K562 (cell line): ENCODE measurements around the gene SLC22A12. TPM values are rescaled to one million over a fixed set of nuclear protein-coding genes. Genes with fewer than 3 reads are reported as not detected.

Source experiments
- C11orf30 ChIP-seq: fragments of 450-650 bp; IDR thresholded peaks from 2 replicates; pipeline ENCODE4 v1.6.1; 2016; ENCODE audit warnings: low read depth, mild to moderate bottlenecking
- EHMT2 ChIP-seq: fragments of 450-650 bp; IDR thresholded peaks from 2 replicates; pipeline ENCODE4 v1.6.1; 2018; ENCODE audit warnings: antibody characterized with exemption
- FOXM1 ChIP-seq, 2 experiments: fragments of 450-650 bp in 1 of 2; sonication (generic) in 1 of 2; formaldehyde crosslinking in 1 of 2; IDR thresholded peaks; 2 replicates each; pipeline versions ENCODE4 v1.6.1 to v1.9.0; 2017 to 2022; ENCODE audit warnings: low read depth in 2 of 2, mild to moderate bottlenecking in 2 of 2, missing genetic modification reagents in 1 of 2, moderate library complexity in 1 of 2
- HOXB6 ChIP-seq: fragments of 250-450 bp; sonication (Bioruptor Pico); IDR thresholded peaks from 2 replicates; pipeline ENCODE4 v1.5.1; 2022; ENCODE audit warnings: mild to moderate bottlenecking, borderline replicate concordance
- KAT2B ChIP-seq: IDR thresholded peaks from one replicate; pipeline ENCODE4 v1.6.1; 2012; ENCODE audit warnings: low read depth, mild to moderate bottlenecking, control low read depth, inconsistent platforms, low read length, moderate library complexity
- MED1 ChIP-seq: sonication (generic); formaldehyde crosslinking; IDR thresholded peaks from 2 replicates; pipeline ENCODE4 v1.8.1; 2023; ENCODE audit warnings: missing genetic modification reagents, borderline replicate concordance
- MXI1 ChIP-seq: IDR thresholded peaks from 2 replicates; pipeline ENCODE4 v1.6.1; 2011; ENCODE audit warnings: low read depth, mild to moderate bottlenecking, improper control_type of control experiment, low read length
- NFE2 ChIP-seq: IDR thresholded peaks from 2 replicates; pipeline ENCODE4 v1.6.1; 2014; ENCODE audit warnings: antibody characterized with exemption, low read depth
- SUPT5H ChIP-seq: fragments of 450-650 bp; IDR thresholded peaks from 2 replicates; pipeline ENCODE4 v1.6.1; 2016
- TCF3 ChIP-seq: sonication (generic); formaldehyde crosslinking; IDR thresholded peaks from 2 replicates; pipeline ENCODE4 v1.4.0; 2020; ENCODE audit warnings: mild to moderate bottlenecking, missing genetic modification reagents
- TRIM24 ChIP-seq, 2 experiments: fragments of 450-650 bp; IDR thresholded peaks; 2 replicates each; pipeline ENCODE4 v1.6.1; 2016
- TRIM28 ChIP-seq: fragments of 450-650 bp; IDR thresholded peaks from 2 replicates; pipeline ENCODE4 v1.6.1; 2017
- ZNF324 ChIP-seq: fragments of 250-450 bp; sonication (Bioruptor Pico); IDR thresholded peaks from 2 replicates; pipeline ENCODE4 v1.4.0; 2020; ENCODE audit warnings: mild to moderate bottlenecking
- ZNF384 ChIP-seq: IDR thresholded peaks from 2 replicates; pipeline ENCODE4 v1.6.1; 2012; ENCODE audit warnings: low read depth, low read length, improper control_type of control experiment
- ZNF436 ChIP-seq: fragments of 250-450, 450-650 bp; sonication (Bioruptor Pico); formaldehyde crosslinking; IDR thresholded peaks from 2 replicates; pipeline ENCODE4 v1.7.0; 2020; ENCODE audit warnings: mild to moderate bottlenecking
- polyA plus RNA-seq, 8 experiments: library from polyadenylated mRNA; depleted of rRNA in 4 of 8; stranded (reverse) in 5 of 8; unstranded in 3 of 8; fragments of >200 nt; fragmentation: Nextera tagmentation in 2 of 8; fragmentation: Illumina TruSeq in 1 of 8; extraction: Ambion mirVana in 2 of 8; extraction: Trizol in 1 of 8; gene quantifications; 2 replicates each; pipeline versions ENCODE4 v1.2.1 to v1.2.3, GENCODE V29; 2011 to 2014; ENCODE audit warnings: inconsistent platforms in 1 of 8, missing spikeins in 1 of 8
- total RNA-seq, 7 experiments: library from RNA; depleted of rRNA in 6 of 7; stranded (reverse); fragments of >200 nt in 6 of 7; fragmentation: Illumina TruSeq in 2 of 7; extraction: Trizol in 2 of 7; gene quantifications; 2 replicates each; pipeline versions ENCODE4 v1.2.1 to v1.2.3, GENCODE V29; 2011 to 2021; ENCODE audit warnings: low replicate concordance in 1 of 7
- TF ChIP-seq, protein P1 (sequence below): fragments of 450-650 bp; IDR thresholded peaks from 2 replicates; pipeline ENCODE4 v1.6.1; 2016; ENCODE audit warnings: mild to moderate bottlenecking, moderate library complexity
- TF ChIP-seq, protein P2 (sequence below): fragments of 450-650 bp; formaldehyde crosslinking; IDR thresholded peaks from 2 replicates; pipeline ENCODE4 v1.4.0; 2020; ENCODE audit warnings: mild to moderate bottlenecking

SLC22A12 gene
- total and polyA plus RNA-seq, 9 of the 15 experiments (the other 6 are each of a cell fraction or from before 2014, with no cell fraction given) = not detected

DNA sequence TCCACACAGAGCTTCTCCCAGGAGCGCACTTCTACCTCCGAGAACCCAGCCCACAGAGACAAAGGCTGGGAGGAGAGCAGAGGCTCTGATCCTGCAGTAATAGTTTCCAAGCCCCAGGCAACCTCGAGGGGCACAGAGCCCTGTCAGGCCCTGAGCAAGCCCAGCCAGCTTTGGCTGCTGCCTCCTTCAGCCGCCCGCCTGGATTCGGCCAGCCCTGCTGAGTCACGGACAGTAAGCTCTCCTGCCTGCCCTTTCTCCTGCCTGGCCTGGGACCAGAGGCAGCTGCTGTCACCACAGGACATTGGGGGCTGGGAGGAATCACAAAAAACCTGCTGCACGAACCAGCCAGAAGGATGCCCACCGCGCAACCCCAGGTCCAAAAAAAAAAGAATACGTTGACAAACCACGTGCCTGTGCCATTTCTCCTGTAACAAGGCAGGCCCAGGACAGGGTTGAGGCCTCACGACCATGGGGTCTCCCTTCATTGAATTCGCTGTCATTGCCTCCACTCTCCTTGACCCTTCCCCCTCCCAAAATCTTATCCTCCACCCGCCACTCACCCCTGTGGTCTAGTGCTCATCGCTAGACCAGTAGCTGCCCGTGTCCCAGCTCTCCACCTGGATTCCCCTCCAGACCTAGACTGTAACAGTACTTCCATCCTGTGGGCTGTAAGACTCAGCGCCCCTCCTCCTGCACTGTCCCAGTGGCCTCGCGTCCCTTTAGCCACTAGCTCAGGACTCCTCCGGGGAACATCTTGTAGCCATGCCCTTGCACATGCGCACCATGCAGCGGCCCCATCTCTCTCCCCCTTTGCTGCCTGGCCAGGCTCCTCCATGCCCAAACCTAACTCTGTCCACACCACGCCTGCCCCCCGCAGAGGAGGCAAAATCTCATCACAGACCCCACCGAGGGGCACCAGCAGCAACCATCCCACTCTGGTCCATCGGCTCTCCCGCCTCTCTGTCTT lies 7.4 kb upstream of the SLC22A12 start (continued):
- TF ChIP-seq MXI1 = no peak
- TF ChIP-seq ZNF436 (CRISPR knock-in tag) = peak; percentile 80
- TF ChIP-seq KAT2B = no peak
- no peak for TF ChIP-seq ZNF324 (CRISPR knock-in tag)
- peak; percentile 76 for TF ChIP-seq C11orf30
- TF ChIP-seq SUPT5H = no peak
- TF ChIP-seq TCF3 (CRISPR knock-in tag) = no peak
- TF ChIP-seq MED1 = no peak
- peak; percentile 83 for TF ChIP-seq NFE2
- TF ChIP-seq HOXB6 (CRISPR knock-in tag) = no peak
- TF ChIP-seq TRIM28 = no peak
- TF ChIP-seq, protein P1, sequence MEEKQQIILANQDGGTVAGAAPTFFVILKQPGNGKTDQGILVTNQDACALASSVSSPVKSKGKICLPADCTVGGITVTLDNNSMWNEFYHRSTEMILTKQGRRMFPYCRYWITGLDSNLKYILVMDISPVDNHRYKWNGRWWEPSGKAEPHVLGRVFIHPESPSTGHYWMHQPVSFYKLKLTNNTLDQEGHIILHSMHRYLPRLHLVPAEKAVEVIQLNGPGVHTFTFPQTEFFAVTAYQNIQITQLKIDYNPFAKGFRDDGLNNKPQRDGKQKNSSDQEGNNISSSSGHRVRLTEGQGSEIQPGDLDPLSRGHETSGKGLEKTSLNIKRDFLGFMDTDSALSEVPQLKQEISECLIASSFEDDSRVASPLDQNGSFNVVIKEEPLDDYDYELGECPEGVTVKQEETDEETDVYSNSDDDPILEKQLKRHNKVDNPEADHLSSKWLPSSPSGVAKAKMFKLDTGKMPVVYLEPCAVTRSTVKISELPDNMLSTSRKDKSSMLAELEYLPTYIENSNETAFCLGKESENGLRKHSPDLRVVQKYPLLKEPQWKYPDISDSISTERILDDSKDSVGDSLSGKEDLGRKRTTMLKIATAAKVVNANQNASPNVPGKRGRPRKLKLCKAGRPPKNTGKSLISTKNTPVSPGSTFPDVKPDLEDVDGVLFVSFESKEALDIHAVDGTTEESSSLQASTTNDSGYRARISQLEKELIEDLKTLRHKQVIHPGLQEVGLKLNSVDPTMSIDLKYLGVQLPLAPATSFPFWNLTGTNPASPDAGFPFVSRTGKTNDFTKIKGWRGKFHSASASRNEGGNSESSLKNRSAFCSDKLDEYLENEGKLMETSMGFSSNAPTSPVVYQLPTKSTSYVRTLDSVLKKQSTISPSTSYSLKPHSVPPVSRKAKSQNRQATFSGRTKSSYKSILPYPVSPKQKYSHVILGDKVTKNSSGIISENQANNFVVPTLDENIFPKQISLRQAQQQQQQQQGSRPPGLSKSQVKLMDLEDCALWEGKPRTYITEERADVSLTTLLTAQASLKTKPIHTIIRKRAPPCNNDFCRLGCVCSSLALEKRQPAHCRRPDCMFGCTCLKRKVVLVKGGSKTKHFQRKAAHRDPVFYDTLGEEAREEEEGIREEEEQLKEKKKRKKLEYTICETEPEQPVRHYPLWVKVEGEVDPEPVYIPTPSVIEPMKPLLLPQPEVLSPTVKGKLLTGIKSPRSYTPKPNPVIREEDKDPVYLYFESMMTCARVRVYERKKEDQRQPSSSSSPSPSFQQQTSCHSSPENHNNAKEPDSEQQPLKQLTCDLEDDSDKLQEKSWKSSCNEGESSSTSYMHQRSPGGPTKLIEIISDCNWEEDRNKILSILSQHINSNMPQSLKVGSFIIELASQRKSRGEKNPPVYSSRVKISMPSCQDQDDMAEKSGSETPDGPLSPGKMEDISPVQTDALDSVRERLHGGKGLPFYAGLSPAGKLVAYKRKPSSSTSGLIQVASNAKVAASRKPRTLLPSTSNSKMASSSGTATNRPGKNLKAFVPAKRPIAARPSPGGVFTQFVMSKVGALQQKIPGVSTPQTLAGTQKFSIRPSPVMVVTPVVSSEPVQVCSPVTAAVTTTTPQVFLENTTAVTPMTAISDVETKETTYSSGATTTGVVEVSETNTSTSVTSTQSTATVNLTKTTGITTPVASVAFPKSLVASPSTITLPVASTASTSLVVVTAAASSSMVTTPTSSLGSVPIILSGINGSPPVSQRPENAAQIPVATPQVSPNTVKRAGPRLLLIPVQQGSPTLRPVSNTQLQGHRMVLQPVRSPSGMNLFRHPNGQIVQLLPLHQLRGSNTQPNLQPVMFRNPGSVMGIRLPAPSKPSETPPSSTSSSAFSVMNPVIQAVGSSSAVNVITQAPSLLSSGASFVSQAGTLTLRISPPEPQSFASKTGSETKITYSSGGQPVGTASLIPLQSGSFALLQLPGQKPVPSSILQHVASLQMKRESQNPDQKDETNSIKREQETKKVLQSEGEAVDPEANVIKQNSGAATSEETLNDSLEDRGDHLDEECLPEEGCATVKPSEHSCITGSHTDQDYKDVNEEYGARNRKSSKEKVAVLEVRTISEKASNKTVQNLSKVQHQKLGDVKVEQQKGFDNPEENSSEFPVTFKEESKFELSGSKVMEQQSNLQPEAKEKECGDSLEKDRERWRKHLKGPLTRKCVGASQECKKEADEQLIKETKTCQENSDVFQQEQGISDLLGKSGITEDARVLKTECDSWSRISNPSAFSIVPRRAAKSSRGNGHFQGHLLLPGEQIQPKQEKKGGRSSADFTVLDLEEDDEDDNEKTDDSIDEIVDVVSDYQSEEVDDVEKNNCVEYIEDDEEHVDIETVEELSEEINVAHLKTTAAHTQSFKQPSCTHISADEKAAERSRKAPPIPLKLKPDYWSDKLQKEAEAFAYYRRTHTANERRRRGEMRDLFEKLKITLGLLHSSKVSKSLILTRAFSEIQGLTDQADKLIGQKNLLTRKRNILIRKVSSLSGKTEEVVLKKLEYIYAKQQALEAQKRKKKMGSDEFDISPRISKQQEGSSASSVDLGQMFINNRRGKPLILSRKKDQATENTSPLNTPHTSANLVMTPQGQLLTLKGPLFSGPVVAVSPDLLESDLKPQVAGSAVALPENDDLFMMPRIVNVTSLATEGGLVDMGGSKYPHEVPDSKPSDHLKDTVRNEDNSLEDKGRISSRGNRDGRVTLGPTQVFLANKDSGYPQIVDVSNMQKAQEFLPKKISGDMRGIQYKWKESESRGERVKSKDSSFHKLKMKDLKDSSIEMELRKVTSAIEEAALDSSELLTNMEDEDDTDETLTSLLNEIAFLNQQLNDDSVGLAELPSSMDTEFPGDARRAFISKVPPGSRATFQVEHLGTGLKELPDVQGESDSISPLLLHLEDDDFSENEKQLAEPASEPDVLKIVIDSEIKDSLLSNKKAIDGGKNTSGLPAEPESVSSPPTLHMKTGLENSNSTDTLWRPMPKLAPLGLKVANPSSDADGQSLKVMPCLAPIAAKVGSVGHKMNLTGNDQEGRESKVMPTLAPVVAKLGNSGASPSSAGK = no peak
- no peak for TF ChIP-seq FOXM1 (IDR thresholded peaks at IDR 0.05; ENCODE audit: low read depth)
- TF ChIP-seq FOXM1 (CRISPR knock-in tag; IDR thresholded peaks at IDR 0.05; ENCODE audit: low read depth) = no peak
- TF ChIP-seq EHMT2 = no peak
- TF ChIP-seq, protein P2, sequence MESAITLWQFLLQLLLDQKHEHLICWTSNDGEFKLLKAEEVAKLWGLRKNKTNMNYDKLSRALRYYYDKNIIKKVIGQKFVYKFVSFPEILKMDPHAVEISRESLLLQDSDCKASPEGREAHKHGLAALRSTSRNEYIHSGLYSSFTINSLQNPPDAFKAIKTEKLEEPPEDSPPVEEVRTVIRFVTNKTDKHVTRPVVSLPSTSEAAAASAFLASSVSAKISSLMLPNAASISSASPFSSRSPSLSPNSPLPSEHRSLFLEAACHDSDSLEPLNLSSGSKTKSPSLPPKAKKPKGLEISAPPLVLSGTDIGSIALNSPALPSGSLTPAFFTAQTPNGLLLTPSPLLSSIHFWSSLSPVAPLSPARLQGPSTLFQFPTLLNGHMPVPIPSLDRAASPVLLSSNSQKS (CRISPR knock-in tag) = no peak
- no peak for TF ChIP-seq TRIM24 (IDR thresholded peaks at IDR 0.05)
- TF ChIP-seq ZNF384 = no peak
